ENCODE results near the gene ERO1A.

Gene ERO1A

GRCh38 chr14:52700701-52701172 lies 5.4 kb upstream of the ERO1A start:
- no peak for DNase-seq (ENCODE audit: low spot score)
- no peak for FAIRE-seq

DNA sequence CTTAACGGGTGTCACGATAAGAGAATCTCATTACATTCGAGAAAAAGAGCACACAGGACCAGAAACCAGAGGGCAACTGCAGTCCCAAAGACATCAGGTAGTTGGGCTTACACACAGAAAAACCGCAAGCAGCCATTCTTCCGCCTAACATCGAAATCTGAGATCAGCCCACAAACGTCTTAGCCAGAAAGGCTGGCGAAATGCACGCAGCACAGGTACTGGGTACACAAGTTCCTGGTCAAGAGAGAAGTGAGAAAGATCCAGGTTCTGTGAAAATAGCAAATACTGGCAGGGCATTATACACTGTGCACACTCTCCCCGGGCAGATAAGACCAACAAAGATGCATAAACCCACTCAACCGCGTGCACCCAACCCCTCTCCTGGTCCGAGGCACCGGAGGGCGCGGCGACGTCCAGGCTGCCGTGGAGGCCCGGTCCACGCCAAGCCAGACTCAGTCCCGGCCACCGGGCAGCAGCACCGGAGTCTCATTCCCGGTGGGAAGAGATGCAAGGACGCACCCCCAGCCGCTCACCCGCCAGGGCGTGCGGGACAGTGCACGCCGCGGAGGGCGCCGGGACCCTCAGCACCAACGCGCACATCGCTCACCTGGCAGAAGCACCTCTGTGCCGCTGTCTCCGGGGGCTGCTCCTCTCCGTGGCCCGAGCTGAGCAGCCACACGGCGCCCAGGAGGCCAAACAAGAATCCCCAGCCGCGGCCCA lies 437 bp downstream of the ERO1A start:
- DNase-seq (ENCODE audit: low spot score) (peak; percentile 31), FAIRE-seq (no peak)

DNA sequence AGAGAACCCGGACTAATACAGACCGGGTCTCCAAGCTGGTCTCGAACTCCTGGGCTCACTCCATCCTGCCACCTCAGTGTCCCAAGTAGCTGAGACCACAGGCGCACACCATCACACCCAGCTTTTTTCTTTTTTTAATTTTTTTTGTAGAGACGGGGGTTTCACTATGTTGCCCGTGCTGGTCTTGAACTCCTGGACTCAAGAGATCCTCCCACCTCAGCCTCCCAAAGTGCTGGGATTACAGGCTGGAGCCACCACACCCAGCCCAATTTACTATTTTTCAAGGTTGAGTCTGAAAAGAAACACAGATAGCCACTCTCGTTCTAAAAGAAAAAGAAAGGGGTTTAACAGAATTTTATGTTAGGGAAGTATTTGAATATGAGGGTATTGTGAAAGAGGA lies 1.8 kb downstream of the ERO1A start:
- FAIRE-seq (no peak), DNase-seq (ENCODE audit: low spot score) (no peak)

DNA sequence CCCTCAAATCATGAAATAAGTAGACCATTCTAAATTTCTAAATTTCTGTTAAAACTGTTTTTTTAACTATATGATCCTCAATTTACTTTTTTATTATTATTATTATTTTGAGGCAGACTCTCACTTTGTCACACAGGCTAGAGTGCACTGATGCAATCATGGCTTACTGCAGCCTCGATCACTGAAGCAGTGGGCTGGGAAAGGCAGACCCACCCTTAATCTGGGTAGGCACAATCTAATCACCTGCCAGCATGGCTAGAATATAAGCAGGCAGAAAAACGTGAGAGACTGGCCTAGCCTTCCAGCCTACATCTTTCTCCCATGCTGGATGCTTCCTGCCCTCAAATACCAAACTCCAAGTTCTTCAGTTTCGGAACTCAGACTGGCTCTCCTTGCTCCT lies 2.3 kb downstream of the ERO1A start:
- no peak for DNase-seq (ENCODE audit: low spot score)
- FAIRE-seq, result no peak

- FAIRE-seq (no peak), DNase-seq (ENCODE audit: low spot score) (no peak)
Measured at GRCh38 chr14:52692248-52692962, 3.0 kb downstream of the ERO1A start.

DNA sequence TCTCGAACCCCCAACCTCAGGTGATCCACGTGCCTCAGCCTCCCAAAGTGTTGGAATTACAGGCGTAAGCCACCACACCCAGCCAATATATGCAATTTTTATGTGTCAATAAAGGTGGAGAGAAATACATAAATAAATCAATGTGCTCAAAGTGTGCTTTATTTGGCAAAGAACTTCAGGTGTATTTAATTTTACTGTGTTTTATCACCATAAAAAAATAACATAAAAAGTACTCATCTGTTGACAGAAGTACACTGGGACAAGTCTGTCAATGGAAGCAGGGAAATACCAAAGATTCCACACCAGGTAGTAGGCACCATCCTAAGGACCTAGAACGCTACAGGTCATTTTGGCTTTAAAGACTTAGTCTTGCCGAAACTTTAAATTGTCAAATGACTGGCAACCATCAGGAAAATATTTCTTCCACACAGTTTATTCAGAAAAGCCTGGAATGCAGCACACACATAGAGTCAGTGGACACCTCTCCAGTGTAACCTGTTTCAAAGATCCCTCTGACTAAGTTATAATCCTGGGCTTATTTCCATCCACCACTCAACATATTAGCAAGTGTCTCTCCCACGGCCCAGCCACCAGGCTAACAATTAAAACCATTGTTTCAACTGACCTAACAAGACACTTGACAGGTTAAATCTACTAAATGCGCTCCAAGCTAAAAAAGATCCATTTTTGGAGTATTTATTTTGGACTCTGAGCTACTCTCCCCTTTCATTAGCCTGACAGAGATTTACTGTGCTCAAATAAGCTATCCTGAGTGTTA lies 4.2 kb downstream of the ERO1A start:
- FAIRE-seq (no peak), DNase-seq (ENCODE audit: low spot score) (no peak)

DNA sequence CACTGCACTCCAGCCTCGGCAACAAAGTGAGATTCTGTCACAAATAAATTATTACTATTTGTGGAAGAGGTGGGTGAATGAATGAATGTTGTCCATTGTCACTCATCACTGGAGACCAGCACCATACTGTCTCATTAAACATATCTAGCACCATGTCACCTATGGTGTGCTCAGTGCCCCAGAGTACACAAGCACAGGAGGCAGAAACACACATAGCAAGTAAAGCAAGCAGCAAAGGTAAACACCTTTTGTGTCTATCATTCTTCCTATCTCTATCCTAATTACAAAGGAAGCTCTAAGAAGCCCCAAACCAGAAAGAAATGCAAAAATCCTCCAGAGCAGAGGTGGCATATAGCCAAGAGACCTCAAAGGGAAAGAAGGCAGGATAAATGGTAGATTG lies 9.2 kb downstream of the ERO1A start:
- DNase-seq (ENCODE audit: low spot score) (no peak), FAIRE-seq (no peak)

DNA sequence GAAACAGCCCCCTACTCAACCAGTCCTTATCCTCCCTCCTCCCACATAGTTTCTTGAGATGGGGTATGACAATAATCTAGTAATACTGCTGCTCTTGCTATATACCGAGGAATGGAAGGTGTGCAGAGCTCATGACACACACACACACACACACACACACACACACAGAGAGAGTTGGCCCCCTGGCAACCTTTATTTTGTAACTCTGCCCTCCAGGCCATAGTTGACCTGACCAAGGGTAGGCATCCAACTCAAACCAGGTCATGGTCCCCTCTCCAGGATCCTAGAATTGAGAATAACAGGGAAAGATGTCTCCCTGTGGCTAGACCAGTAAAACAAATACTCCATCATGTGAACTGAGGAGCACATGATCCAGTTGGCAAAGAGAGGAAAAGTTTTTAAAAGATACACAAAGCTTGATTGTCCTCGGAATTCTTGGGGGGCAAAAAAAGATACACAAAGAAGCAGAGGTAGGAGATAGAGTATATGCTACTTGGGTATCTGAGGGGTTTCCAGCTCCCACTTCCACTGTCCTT lies 11.3 kb downstream of the ERO1A start:
- FAIRE-seq, result no peak
- no peak for DNase-seq (ENCODE audit: low spot score)

- no peak for DNase-seq (ENCODE audit: low spot score)
- FAIRE-seq, result no peak
Measured at GRCh38 chr14:52678591-52678990, 16.8 kb downstream of the ERO1A start.

DNA sequence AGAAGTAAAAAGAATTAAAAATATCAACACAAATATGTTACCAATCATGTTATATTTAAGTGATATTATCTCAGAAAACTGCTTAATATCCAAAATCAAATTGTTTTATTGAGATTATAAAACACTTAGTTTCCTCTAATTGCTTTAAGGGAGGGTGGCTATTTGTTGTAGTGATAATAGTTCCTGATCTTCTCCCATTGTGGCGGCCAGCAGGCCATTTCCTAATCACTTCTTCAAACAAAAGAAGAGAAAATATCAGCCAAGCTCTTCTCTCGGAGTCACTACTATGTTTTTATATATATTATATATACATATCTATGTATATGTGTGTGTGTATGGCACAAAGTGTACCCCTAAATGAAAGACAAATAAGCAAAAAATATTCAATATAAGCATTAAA lies 31.5 kb downstream of the ERO1A start:
- DNase-seq (ENCODE audit: low spot score) (no peak), FAIRE-seq (no peak)

DNA sequence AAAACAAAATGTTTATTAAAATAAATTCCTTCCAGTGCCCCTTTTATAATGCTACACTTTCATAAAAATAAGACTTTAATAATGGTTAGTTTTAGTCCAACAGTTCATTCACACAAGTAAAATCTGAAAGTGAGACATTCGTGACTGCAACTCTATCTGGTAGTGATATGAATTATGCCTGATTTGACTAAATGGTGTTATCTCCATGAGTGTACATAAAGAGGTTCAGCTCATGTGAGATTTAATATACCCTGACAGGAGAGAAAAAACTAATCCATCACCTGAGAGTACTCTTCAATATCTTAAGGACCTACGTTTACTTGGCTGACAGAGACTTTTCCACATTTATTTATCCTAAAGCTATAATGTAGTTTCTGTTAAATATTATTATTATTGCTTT lies 34.0 kb downstream of the ERO1A start:
- no peak for FAIRE-seq

GRCh38 chr14:52660832-52661231 lies 34.5 kb downstream of the ERO1A start:
- FAIRE-seq (no peak), DNase-seq (ENCODE audit: low spot score) (no peak)

More for the DNA sequence above, 34.0 kb downstream of the ERO1A start:
- no peak for DNase-seq (ENCODE audit: low spot score)

DNA sequence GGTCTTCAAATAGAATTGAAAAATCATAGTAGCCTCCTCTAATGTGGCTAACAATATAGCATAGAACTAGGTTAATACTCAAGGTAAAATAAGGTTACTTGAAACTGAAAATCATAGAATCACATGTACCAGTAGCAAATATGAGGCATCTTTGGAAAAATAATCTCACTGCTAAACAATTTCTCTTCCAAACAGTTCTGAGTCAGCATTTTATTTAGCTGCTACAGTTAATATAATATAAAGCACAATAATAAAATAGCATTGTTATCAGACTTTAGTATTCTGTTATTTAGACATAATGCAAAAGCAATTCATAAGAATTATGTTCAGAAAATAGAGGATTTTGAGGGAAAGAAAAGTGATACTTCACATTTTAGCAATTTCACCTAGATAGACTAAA lies 35.0 kb downstream of the ERO1A start:
- no peak for DNase-seq (ENCODE audit: low spot score)
- FAIRE-seq, result no peak

GRCh38 chr14:52656905-52657304 lies 38.5 kb downstream of the ERO1A start:
- FAIRE-seq (no peak), DNase-seq (ENCODE audit: low spot score) (no peak)

GRCh38 chr14:52650774-52651173 lies 44.6 kb downstream of the ERO1A start:
- DNase-seq (ENCODE audit: low spot score) (no peak), FAIRE-seq (no peak)

DNA sequence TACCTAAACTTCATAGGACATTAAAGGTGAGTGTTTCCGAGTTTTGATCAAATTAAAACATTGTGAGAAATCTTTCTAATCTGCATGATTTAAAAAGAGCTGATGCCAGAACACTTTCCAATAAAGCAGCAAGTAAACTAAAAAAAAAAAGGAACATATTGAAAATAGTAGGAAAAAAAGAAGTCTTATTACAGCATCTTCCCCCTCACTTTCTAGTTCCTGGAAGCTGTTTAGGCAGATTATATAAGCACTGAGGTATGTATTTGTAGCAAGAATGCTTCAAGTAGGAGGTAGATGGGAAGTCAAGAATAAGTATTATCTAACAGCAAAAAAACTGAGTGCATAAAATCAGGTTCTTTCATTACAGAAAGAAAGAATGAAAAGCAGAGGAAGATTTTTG lies 45.8 kb downstream of the ERO1A start:
- DNase-seq (ENCODE audit: low spot score) (no peak), FAIRE-seq (no peak)

DNA sequence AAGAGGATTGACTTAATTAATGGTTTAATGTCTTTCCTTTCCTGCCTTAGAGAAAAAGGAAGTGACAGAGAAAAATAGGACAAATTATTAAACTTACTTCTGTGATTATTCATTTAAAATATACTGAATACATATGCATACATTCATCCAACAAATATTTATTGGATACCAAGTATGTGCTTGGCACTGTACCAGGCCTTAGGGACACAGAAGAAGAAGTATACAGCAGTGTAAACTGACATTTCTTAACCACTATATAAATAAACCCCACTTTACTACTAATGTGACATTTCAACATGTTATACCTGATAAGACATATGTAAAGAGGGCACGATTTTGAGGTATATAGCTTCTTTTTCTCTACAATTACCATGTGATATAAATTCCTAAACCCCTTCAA lies 53.6 kb downstream of the ERO1A start:
- no peak for FAIRE-seq
- DNase-seq (ENCODE audit: low spot score), result no peak

GRCh38 chr14:52640137-52640536 lies 55.2 kb downstream of the ERO1A start:
- FAIRE-seq, result no peak
- no peak for DNase-seq (ENCODE audit: low spot score)

DNA sequence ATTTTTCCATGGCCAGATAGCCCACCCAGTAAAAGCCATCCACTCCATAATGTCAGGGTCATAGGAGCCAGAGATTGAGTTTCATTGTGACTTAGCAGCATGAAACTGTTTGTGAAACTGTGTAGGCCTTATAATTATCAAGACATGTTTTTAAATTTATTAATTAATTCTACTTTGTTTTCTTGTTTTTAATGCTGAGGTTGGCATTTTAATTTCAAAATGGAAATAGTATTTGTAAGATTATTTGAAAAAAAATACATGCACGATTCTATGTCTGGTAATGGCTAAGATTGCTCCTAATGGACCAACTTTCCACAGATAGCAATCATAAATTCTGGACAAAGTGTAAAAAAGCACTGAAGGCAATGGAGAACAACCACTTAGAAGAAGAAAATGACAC lies 75.7 kb downstream of the ERO1A start:
- no peak for FAIRE-seq

DNA sequence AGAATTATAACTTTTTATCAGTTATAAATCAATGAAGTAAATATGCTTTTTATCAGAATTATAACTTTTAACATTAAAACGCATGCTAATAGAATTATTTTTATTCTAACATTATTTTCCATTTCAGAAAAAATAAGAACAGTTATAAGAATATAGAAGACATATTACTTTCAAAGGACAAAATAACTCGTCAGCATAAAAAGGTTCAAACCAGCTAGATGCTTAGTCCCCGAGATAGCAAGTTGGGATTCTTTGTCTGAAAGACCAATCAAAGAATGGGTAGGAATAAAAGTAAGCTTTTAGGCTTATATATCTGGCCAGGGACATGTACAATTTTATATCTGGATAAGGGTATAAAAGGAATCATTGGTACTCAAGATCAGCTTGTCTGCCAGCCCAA lies 76.8 kb downstream of the ERO1A start:
- DNase-seq (ENCODE audit: low spot score) (no peak), FAIRE-seq (no peak)

More for the DNA sequence above, 75.7 kb downstream of the ERO1A start:
- DNase-seq (ENCODE audit: low spot score), result no peak

- no peak for FAIRE-seq
Measured at GRCh38 chr14:52610187-52610586, 85.2 kb downstream of the ERO1A start.

GRCh38 chr14:52609445-52610044 lies 85.8 kb downstream of the ERO1A start:
- FAIRE-seq (no peak), DNase-seq (ENCODE audit: low spot score) (no peak)

More at GRCh38 chr14:52610187-52610586, 85.2 kb downstream of the ERO1A start:
- no peak for DNase-seq (ENCODE audit: low spot score)
